Cardiac muscle cell (in vitro differentiated cells and primary cell): ENCODE data around the gene TCF7L1. TPM values are rescaled to one million over a fixed set of nuclear protein-coding genes. Genes with fewer than 3 reads are reported as not detected.
"Not testable (repeated sequence)": the region's sequence is repeated elsewhere in the genome, so short reads cannot be mapped to it uniquely, and the experiment has no call there.

ENCODE experiments used
- DNase-seq, 2 donors: peaks; one replicate each; pipeline versions ENCODE4 v3.0.0 to v3.0.0-alpha.2; 2010 to 2017; ENCODE audit warnings: low read depth in 1 of 2, low spot score in 1 of 2
- H3K27ac ChIP-seq: fragments of 200-600 bp; sonication (generic); 2 replicates; pipeline ENCODE4 v1.5.1; 2016
- H3K27me3 ChIP-seq: fragments of 200-600 bp; sonication (generic); 2 replicates; pipeline ENCODE4 v1.6.0; 2016; ENCODE audit warnings: control low read depth
- H3K36me3 ChIP-seq: fragments of 200-600 bp; sonication (generic); 2 replicates; pipeline ENCODE4 v1.5.1; 2016; ENCODE audit warnings: control low read depth
- H3K4me1 ChIP-seq: fragments of 200-600 bp; sonication (generic); 2 replicates; pipeline ENCODE4 v1.8.1; 2017; ENCODE audit warnings: low read depth, mild to moderate bottlenecking, mixed run types
- H3K4me3 ChIP-seq: fragments of 200-600 bp; sonication (generic); 2 replicates; pipeline ENCODE4 v1.5.1; 2016; ENCODE audit warnings: mild to moderate bottlenecking
- H3K9me3 ChIP-seq: fragments of 200-600 bp; sonication (generic); 2 replicates; pipeline ENCODE4 v1.5.1; 2017; ENCODE audit warnings: low read depth, mild to moderate bottlenecking, control low read depth
- CTCF ChIP-seq: IDR thresholded peaks from 2 replicates; pipeline ENCODE4 v1.5.1; 2012; ENCODE audit warnings: low read depth, mild to moderate bottlenecking, low read length
- polyA plus RNA-seq: library from polyadenylated mRNA; unstranded; fragments of >200 nt; fragmentation: Nextera tagmentation; extraction: Ambion mirVana; gene quantifications from 2 replicates; pipeline ENCODE4 v1.2.1, GENCODE V29; 2016
- total RNA-seq: library from RNA; depleted of rRNA; stranded (reverse); fragments of >200 nt; gene quantifications from 2 replicates; pipeline ENCODE4 v1.2.3, GENCODE V29; 2016

Gene TCF7L1
- total and polyA plus RNA-seq, 2 experiments from 2014 or later, result 5.3 to 10.0 TPM

DNA sequence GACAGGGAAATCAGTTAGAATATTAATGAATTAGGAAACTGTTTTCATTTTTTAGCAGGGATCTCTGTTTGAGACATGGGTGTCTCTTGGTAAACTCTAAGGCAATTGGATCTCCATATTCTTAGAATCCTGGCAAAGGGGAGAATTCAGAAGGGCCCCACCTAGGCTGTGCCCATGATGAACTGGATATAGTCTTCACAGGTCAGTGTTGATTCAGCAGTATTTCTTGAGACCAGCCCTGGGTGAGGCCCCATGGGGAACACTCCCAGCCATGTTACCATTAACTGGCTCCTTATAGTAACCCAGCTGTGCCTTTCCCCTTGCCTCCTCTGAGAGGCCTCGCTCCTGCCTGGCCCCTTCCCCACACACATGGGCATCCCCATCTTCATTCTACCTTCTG, 76.7 kb downstream of the TCF7L1 start:
- Histone ChIP-seq H3K36me3 (no peaks in the 10 kb centered on the region), H3K4me3 (no peak overlapping the region), H3K27ac (no peak overlapping the region), H3K27me3 (no peaks in the 10 kb centered on the region), H3K4me1 (peaks cover 11% of the 10 kb centered on the region), H3K9me3 (no peaks in the 10 kb centered on the region)
- DNase-seq, result no peak
- no peak for TF ChIP-seq CTCF

GRCh38 chr2:85210511-85210910, 77.3 kb downstream of the TCF7L1 start:
- no peak for TF ChIP-seq CTCF
- H3K27me3 ChIP-seq, result no peaks in the 10 kb centered on the region
- H3K36me3 ChIP-seq, result no peaks in the 10 kb centered on the region
- peaks cover 11% of the 10 kb centered on the region for H3K4me1 ChIP-seq
- H3K4me3 ChIP-seq, result no peak overlapping the region
- H3K27ac ChIP-seq, result no peak overlapping the region
- no peaks in the 10 kb centered on the region for H3K9me3 ChIP-seq
- DNase-seq, result no peak

DNA sequence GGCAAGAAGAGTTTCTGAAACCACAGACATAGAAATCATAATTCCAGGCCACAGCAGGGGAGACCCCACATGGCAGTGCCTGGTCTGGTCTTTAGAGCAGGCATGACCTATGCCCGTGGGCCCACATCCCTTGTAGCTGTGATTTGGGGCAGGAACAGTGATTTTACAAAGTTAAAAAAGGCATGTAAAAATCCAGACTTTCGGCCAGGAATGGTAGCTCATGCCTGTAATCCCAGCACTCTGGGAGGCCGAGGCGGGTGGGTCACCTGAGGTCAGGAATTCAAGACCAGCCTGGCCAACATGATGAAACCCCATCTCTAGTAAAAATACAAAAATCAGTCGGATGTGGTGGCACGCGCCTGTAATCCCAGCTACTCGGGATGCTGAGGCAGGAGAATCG, 78.4 kb downstream of the TCF7L1 start:
- DNase-seq, H3K27me3 ChIP-seq, H3K9me3 ChIP-seq, H3K4me3 ChIP-seq, H3K36me3 ChIP-seq, H3K27ac ChIP-seq: not testable (repeated sequence)
- H3K4me1 ChIP-seq, result peaks cover 11% of the 10 kb centered on the region

- no peak for DNase-seq
- no peaks in the 10 kb centered on the region for H3K9me3 ChIP-seq
- H3K36me3 ChIP-seq, result no peaks in the 10 kb centered on the region
- TF ChIP-seq CTCF, result no peak
- H3K27me3 ChIP-seq, result no peaks in the 10 kb centered on the region
- peaks cover 11% of the 10 kb centered on the region for H3K4me1 ChIP-seq
- no peak overlapping the region for H3K27ac ChIP-seq
- H3K4me3 ChIP-seq, result no peak overlapping the region
These were observed 79.6 kb downstream of the TCF7L1 start for GRCh38 chr2:85212841-85213240.

DNA sequence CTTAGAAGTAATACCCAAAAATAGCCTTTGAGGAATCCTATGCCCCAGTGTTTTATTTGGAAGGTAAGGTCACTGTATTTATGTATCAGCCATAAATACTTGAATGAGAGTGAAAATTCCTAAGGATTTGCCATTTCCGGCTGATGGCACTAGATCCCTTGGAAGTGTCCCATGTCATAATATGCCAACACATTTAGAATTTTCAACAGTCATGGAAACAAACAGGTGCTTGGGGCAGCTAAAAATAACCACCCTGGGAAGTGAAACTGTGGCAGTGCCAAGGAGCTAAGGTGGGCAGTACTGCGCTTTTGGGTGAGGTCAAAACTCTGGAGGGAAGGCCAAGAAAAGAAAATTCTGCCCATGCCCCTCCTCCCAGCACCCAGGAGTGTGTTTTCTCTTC, 80.2 kb downstream of the TCF7L1 start:
- Histone ChIP-seq H3K9me3 (no peaks in the 10 kb centered on the region), H3K36me3 (no peaks in the 10 kb centered on the region), H3K27ac (no peak overlapping the region), H3K4me3 (no peak overlapping the region), H3K4me1 (peaks cover 11% of the 10 kb centered on the region), H3K27me3 (no peaks in the 10 kb centered on the region)
- TF ChIP-seq CTCF, result no peak
- no peak for DNase-seq

- no peaks in the 10 kb centered on the region for H3K9me3 ChIP-seq
- no peak for TF ChIP-seq CTCF
- no peak overlapping the region for H3K27ac ChIP-seq
- no peak for DNase-seq
- H3K4me1 ChIP-seq, result peaks cover 11% of the 10 kb centered on the region
- H3K27me3 ChIP-seq, result no peaks in the 10 kb centered on the region
- no peak overlapping the region for H3K4me3 ChIP-seq
- no peaks in the 10 kb centered on the region for H3K36me3 ChIP-seq
These were observed 80.8 kb downstream of the TCF7L1 start for GRCh38 chr2:85213901-85214512.
